ENCODE measurements around the gene LRRIQ1.

Gene LRRIQ1

DNA sequence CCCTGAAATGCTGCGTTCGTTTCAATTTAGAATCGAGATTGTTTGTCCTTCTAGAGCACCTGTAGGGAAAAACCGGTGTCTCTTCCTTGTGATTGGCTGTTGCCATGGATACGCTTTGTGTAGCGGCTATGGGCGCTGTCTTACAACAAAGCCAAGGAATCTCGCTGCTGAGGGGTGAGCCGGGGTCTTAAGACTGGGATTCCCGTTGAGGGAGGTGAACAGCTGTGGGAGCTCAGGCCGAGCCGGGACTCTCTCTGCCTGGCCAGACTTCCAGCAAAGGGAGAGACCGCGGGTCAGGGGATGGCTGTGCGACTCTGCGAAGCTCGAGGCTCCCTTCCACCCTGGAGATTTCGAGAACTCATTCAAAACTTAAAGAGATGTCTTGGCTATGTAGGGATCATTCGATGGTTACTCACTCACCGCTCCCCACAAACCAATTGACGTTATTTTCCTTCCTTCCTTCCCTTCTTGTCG, at the start of gene LRRIQ1, which contains the start of gene TSPAN19:
TSS of gene LRRIQ1 (plus strand) at position 118 of the 474 bp plus-strand sequence. CDS start 1,826 bp downstream, outside the sequence.
TSS of gene TSPAN19 (minus strand) at position 44 of the 474 bp plus-strand sequence. CDS start 6,331 bp downstream, outside the sequence.
- no peak for TF ChIP-seq CTCF (IDR thresholded peaks at IDR 0.05; ENCODE audit: low read length, missing control alignments)
- H3K4me3 ChIP-seq (replicated peaks; ENCODE audit: low read depth, low read length), result peak within 1 kb of the TSS; percentile 81
- DNase-seq (ENCODE audit: low read depth), result peak; percentile 94

- no peak for TF ChIP-seq CTCF (IDR thresholded peaks at IDR 0.05; ENCODE audit: low read length, missing control alignments)
- H3K4me3 ChIP-seq (replicated peaks; ENCODE audit: low read depth, low read length), result no peak overlapping the region
- DNase-seq (ENCODE audit: low read depth), result no peak
These were observed 49.6 kb upstream of the LRRIQ1 start for GRCh38 chr12:84986586-84986985.

GRCh38 chr12:84994426-84994825, 41.7 kb upstream of the LRRIQ1 start:
- no peak for DNase-seq (ENCODE audit: low read depth)
- H3K4me3 ChIP-seq (replicated peaks; ENCODE audit: low read depth, low read length), result no peak overlapping the region
- no peak for TF ChIP-seq CTCF (IDR thresholded peaks at IDR 0.05; ENCODE audit: low read length, missing control alignments)

DNA sequence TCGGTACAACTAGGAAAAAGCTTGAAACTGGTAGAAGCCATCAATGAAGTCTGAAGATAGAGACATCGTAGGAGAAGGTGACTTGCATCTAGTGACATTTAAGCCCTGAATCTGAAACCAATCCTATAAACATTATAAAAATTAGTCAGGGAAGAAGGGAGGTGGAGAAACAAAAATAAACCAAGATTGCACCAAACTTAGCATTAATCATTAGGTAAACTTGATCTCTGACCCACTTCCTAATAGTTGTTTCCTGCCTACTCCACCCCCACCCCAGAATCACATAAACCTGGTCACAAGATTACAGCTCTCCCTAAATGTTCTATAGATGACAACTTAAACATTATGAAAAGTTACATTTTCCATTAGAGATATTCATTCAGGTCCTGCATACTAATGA, 40.5 kb upstream of the LRRIQ1 start:
- no peak for TF ChIP-seq CTCF (IDR thresholded peaks at IDR 0.05; ENCODE audit: low read length, missing control alignments)
- no peak overlapping the region for H3K4me3 ChIP-seq (replicated peaks; ENCODE audit: low read depth, low read length)
- DNase-seq (ENCODE audit: low read depth), result no peak

DNA sequence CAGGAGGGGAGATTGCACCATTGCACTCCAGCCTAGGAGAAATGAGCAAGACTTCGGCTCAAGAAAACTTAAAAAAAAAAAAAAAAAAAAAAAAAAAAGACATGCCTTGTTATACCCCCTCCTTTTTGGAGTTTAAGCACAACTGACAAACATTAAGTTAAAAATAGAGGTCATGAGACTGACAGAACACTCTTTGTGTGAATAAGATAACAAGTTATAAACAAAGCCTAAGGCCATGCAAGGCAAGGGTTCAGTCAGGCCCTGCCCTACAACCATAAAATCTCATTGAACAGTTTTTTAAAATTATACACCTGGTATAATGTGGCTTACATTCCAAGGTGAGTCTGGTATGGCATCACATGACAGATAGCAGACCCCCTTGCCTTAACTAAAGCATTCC, 39.4 kb upstream of the LRRIQ1 start:
- no peak overlapping the region for H3K4me3 ChIP-seq (replicated peaks; ENCODE audit: low read depth, low read length)
- DNase-seq (ENCODE audit: low read depth), result no peak
- no peak for TF ChIP-seq CTCF (IDR thresholded peaks at IDR 0.05; ENCODE audit: low read length, missing control alignments)

DNA sequence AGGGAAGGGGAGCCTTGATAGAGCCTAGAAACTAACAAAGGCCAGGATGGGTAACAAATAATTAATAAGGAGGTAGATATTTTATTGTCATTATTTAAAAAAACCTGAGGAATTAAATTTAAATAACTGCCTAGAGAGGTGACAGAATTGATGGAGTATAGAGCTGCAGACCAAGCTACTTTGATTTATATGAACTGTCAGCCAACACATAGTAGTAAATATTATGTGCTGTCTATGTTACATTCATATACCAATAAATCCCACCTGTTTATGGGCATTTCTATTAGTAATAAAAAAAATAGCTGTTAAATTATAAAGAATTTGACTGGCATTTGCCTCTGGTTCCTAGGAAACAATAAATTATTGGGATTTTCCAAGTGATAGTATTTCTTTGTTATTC, 37.8 kb upstream of the LRRIQ1 start:
- H3K4me3 ChIP-seq (replicated peaks; ENCODE audit: low read depth, low read length), result no peak overlapping the region
- no peak for TF ChIP-seq CTCF (IDR thresholded peaks at IDR 0.05; ENCODE audit: low read length, missing control alignments)
- DNase-seq (ENCODE audit: low read depth), result no peak

DNA sequence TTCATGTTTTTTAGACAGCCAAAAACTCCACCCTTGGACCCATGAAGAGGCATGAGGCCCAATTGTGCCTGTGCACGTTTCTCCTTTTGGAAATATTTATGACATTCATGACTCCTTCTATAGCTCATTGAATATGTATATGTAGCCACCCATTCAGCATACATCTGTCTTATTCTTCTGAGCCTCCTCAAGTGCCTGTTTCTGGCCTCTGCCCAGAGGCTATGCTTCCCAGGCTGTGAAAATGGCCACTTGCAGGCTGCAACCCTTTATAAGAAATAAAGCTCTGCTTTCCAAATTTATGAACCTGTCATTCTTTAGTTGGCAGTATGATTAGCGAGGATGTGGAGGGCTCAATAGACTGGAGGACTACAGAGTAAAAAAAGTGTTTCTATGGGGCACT, 35.4 kb upstream of the LRRIQ1 start:
- H3K4me3 ChIP-seq (replicated peaks; ENCODE audit: low read depth, low read length), result no peak overlapping the region
- no peak for TF ChIP-seq CTCF (IDR thresholded peaks at IDR 0.05; ENCODE audit: low read length, missing control alignments)
- no peak for DNase-seq (ENCODE audit: low read depth)
